Measurements from ENCODE around the gene ARIH2.

ARIH2 gene

GRCh38 chr3:48974076-48974864 lies 55.6 kb downstream of the ARIH2 start:
- DNase-seq (ENCODE audit: low read depth), result no peak

- no peak for DNase-seq (ENCODE audit: low read depth)
Measured at GRCh38 chr3:48979451-48979850, 60.8 kb downstream of the ARIH2 start.

DNA sequence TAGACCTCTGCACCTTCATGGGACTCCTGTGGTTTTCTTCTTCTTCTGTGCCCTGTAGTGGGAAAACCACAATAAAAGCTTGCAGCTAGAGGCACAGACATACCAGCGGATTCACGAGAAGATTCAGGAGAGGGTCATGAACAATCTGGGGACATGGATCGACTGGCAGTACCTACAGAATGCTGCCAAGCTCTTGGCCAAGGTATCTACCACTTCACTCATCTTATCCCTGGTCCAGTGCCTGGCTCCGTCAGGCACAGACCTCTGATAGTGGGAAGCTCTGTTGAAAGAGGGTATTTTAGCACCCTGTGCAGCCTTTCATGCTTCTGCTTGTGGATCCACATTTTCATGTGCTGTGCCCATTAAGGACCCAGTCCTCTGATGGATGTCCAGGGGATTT lies 61.7 kb downstream of the ARIH2 start:
- DNase-seq (ENCODE audit: low read depth), result no peak

- DNase-seq (ENCODE audit: low read depth), result no peak
Measured at GRCh38 chr3:48982016-48982415, 63.4 kb downstream of the ARIH2 start.

- DNase-seq (ENCODE audit: low read depth), result no peak
Measured at GRCh38 chr3:48982686-48983085, 64.0 kb downstream of the ARIH2 start.

- DNase-seq (ENCODE audit: low read depth), result no peak
Measured at GRCh38 chr3:48983096-48983495, 64.5 kb downstream of the ARIH2 start.

- no peak for DNase-seq (ENCODE audit: low read depth)
Measured at GRCh38 chr3:48984663-48985062, 66.0 kb downstream of the ARIH2 start.

- no peak for DNase-seq (ENCODE audit: low read depth)
Measured at GRCh38 chr3:48985831-48986376, 67.3 kb downstream of the ARIH2 start.

DNA sequence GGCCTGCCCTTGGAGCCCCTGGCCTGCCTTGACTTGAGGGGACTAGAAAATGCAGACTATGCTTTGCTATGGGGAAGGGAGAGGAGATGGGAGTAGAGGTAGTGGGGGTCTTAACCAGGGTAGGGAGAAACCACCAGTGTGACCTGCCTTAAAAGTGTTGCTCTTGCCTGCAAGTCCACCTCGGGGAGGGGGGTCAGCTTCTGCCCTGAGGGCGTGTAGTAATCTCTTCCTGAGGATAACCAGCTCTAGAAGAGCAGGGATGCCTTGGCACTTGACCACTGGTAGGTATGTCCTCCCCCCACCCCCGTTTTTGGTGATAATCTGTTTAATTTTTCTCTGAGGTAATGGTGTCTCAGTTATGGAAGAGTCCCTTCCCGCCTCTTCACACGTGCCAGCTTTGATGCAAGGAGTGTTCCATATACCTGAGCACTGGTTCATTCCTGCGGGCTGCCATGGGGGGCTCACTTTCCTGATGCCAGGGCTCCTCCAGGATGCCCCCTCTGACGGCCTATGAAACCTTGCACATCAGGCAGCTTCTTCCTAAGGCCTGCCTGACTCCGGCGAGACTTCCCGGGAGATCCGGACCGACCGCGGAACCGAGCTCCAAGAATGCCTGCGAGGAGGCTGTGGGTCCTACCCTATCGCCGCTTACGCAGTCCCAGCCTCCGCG lies 70.6 kb downstream of the ARIH2 start:
- DNase-seq (ENCODE audit: low read depth), result no peak

- DNase-seq (ENCODE audit: low read depth), result peak; percentile 66
Measured at GRCh38 chr3:48989796-48990635, 71.4 kb downstream of the ARIH2 start, which contains the start of gene P4HTM. Gene P4HTM, plus strand, starts transcription at chr3:48990241. Its CDS starts 16 bp downstream, at chr3:48990257.

DNA sequence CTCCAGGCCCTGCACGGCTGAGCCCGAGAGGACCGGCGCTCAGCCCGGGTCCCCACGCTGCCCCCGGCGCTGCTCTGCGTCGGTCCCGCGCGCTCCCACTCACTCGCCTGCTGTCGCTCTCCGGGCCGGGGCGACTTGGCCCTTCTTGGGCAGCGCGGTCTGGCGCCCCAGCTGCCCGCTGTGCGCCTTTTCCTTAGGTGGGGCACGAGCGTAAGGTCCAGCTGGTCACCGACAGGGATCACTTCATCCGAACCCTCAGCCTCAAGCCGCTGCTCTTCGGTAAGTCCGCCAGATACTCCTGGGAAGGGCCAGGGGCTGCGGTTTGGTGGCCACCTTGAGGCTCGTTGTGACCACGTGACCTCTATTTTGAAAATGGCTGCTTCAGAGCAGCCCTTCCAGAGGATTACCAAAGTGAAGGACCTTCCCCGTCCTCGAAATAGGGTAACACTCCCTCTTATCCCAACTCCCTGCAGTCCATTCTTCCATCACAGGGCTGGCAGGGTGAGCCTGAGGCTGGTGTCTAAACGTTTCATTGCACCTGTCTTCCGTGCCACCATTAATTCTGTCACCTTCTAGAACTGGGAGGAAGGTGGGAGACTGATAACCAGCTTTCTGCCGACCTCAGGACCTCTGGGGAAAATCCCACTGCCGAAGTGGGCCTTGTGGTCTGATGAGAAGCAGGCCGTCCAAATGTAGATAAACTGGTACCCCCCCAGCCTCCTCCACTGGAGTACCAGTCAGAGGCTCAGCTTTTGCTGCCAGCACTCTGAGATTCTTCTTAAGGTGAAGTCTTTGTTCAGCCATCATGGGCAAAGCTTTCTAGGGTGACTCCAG lies 72.2 kb downstream of the ARIH2 start:
- DNase-seq (ENCODE audit: low read depth), result no peak

DNA sequence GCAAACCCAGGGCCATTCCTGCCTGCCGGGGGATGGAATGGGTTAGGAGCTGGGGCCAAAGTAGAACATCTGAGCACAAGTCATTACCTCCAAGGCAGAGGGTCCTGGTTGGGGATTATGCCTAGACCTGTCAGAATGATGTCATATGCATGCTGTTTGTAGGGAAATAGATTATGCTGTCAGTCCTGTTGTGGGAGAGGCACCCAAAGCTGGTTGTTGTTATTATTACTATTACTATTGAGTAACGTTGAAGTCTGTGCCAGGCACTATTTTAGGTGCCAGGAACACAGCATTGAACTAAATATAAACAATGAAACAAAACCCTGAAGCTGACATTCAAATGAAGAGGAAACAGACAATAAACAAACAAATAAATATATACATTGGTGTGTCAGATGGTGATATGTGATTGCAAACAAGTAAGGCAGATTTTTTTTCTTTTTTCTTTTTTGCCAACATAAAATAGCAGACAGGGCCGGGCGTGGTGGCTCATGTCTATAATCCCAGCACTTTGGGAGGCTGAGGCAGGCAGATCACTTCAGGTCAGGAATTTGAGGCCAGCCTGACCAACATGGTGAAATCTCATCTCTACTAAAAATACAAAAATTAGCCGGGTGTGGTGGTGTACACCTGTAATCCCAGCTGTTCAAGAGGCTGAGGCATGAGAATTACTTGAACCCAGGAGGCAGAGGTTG lies 73.4 kb downstream of the ARIH2 start:
- DNase-seq (ENCODE audit: low read depth), result no peak

GRCh38 chr3:48993834-48994233 lies 75.2 kb downstream of the ARIH2 start:
- no peak for DNase-seq (ENCODE audit: low read depth)

DNA sequence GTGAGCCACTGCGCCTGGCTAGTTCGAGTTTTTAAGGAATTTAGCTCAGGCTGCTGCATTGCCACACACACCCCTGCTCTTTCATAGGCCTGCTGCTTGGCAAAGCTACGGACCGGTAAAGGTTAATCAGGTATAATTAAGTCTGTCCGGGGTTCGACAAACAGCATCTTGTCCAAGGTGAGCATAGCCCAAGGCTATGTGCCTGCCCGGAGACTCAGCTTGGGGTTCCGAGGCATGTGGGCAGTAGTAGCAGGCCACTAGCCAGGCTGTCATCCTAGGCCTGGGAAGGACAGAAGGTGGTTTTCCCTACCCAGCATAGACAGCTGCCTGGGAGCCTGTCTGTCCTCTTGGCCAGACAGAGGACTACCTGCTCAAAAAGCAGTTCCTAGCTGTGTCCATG lies 78.0 kb downstream of the ARIH2 start:
- no peak for DNase-seq (ENCODE audit: low read depth)

- no peak for DNase-seq (ENCODE audit: low read depth)
Measured at GRCh38 chr3:48997102-48997635, 78.5 kb downstream of the ARIH2 start.

- DNase-seq (ENCODE audit: low read depth), result no peak
Measured at GRCh38 chr3:48997714-48998637, 79.3 kb downstream of the ARIH2 start.

DNA sequence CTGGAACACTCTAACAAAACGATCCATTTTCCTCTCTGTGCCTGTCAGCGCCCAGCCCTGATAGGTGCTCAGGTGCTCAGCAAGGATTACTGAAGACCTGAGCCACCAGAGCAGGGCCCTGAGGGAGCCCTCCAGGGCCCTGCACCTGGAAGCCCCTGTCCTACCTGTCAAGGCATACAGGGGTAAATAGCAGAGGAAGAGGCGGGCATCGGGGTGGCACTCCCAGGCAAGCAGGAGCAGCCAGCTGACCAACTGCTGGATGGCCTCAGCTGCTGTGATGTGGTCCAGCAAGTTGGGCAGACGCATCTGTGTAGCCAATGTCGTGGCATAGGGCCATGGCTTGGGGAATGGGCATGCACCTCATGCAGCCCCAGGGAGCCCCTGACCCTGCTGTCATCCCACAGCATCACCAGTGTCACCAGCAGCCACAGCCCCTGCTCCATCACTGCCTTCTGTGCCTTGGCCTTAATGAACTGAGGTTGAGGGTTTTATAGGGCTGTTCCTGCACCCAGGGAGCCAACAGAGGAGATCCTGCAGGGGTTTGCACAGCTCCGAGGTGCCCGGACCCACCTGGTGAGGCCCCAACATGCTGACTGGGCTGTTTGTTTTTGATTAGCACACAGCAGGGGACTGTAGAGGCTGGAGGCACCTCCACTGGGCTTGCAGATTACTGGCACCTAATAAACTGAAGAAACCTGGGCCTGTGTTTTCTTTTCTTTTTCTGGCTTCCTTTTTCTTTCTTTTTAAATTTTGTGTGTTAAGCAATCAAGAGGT lies 80.6 kb downstream of the ARIH2 start:
- no peak for DNase-seq (ENCODE audit: low read depth)

DNA sequence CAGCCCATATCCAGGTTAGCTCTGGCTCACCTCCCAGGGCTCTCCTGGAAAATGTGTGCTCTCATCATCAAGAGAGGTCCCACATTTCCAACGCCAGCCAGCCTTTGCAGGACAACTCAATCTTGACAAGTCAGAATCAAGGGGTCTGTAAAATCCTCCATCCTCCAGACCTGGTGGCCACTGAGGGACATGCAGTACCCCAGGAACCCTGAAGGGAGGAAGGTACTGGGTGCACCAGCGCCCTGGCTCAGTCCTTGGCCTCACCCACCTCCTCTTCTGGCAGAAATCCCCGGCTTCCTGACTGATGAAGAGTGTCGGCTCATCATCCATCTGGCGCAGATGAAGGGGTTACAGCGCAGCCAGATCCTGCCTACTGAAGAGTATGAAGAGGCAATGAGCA lies 82.5 kb downstream of the ARIH2 start:
- no peak for DNase-seq (ENCODE audit: low read depth)

Data from stimulated activated CD8-positive, alpha-beta memory T cell treated with anti-CD3 and anti-CD28 coated beads, Interleukin-15, amount 100 ng/mL, for 24 hours (primary cell).